Muscle layer of colon (tissue), 2 donors: ENCODE measurements around the gene IL18.
"Not testable (repeated sequence)": the region's sequence is repeated elsewhere in the genome, so short reads cannot be mapped to it uniquely, and the experiment has no call there.

ENCODE experiments used
- H3K27ac ChIP-seq: one replicate; pipeline ENCODE4 v1.7.0; 2013; ENCODE audit warnings: low read depth, mild to moderate bottlenecking, low read length, moderate library complexity
- H3K27me3 ChIP-seq, 2 donors: one replicate each; pipeline ENCODE4 v1.7.0; 2013; ENCODE audit warnings: low read length in 2 of 2, mild to moderate bottlenecking in 2 of 2; ENCODE audit not compliant: insufficient read depth in 2 of 2, control insufficient read depth in 1 of 2
- H3K36me3 ChIP-seq: one replicate; pipeline ENCODE4 v1.7.0; 2013; ENCODE audit warnings: mild to moderate bottlenecking, low read length; ENCODE audit not compliant: insufficient read depth
- H3K4me1 ChIP-seq: one replicate; pipeline ENCODE4 v1.7.0; 2013; ENCODE audit warnings: mild to moderate bottlenecking, low read length; ENCODE audit not compliant: insufficient read depth
- H3K4me3 ChIP-seq, 2 donors: one replicate each; pipeline ENCODE4 v1.7.0; 2013; ENCODE audit warnings: low read length in 2 of 2, low read depth in 1 of 2, mild to moderate bottlenecking in 1 of 2, moderate library complexity in 1 of 2
- H3K9ac ChIP-seq: one replicate; pipeline ENCODE4 v1.7.0; 2013; ENCODE audit warnings: low read length
- H3K9me3 ChIP-seq: one replicate; pipeline ENCODE4 v1.7.0; 2013; ENCODE audit warnings: mild to moderate bottlenecking, low read length
- donor health status: abdominal sarcoma.
- donor health status: Adenocarcinoma of cecum.

Gene IL18

GRCh38 chr11:112167145-112167544 lies 3.3 kb upstream of the IL18 start, which contains the start of gene TEX12:
Gene TEX12, plus strand, starts transcription at chr11:112167372. Its CDS starts 1,897 bp downstream, at chr11:112169269.
- no peak within 1 kb of the TSS for H3K27ac ChIP-seq
- no peaks in the 10 kb centered on the region for H3K9me3 ChIP-seq
- no peak within 1 kb of the TSS for H3K4me3 ChIP-seq
- no peaks in the 10 kb centered on the region for H3K4me1 ChIP-seq
- H3K9ac ChIP-seq = no peak within 1 kb of the TSS
- H3K36me3 ChIP-seq = no peaks in the 10 kb centered on the region
- no peaks in the 10 kb centered on the region for H3K27me3 ChIP-seq

- Histone ChIP-seq H3K27ac (no peak overlapping the region), H3K9me3 (no peaks in the 10 kb centered on the region), H3K36me3 (no peaks in the 10 kb centered on the region), H3K4me3 (no peak overlapping the region), H3K9ac (no peak overlapping the region), H3K27me3 (no peaks in the 10 kb centered on the region), H3K4me1 (no peaks in the 10 kb centered on the region)
Measured at GRCh38 chr11:112166562-112166961, 2.7 kb upstream of the IL18 start.

- H3K27me3 ChIP-seq = no peaks in the 10 kb centered on the region
Measured at GRCh38 chr11:112165049-112165448, 1.2 kb upstream of the IL18 start.

GRCh38 chr11:112162761-112163546 lies 940 bp downstream of the IL18 start:
- H3K27me3 ChIP-seq = no peaks in the 10 kb centered on the region
- no peak overlapping the region for H3K9ac ChIP-seq
- H3K27ac ChIP-seq = no peak overlapping the region
- no peak overlapping the region for H3K4me3 ChIP-seq
- H3K36me3 ChIP-seq = no peaks in the 10 kb centered on the region
- peaks cover 5% of the 10 kb centered on the region for H3K4me1 ChIP-seq
- no peaks in the 10 kb centered on the region for H3K9me3 ChIP-seq

More at GRCh38 chr11:112165049-112165448, 1.2 kb upstream of the IL18 start:
- H3K9me3 ChIP-seq = no peaks in the 10 kb centered on the region
- no peak overlapping the region for H3K27ac ChIP-seq
- no peak overlapping the region for H3K9ac ChIP-seq
- peaks cover 5% of the 10 kb centered on the region for H3K4me1 ChIP-seq
- no peak overlapping the region for H3K4me3 ChIP-seq
- no peaks in the 10 kb centered on the region for H3K36me3 ChIP-seq

- H3K36me3 ChIP-seq, H3K4me3 ChIP-seq: not testable (repeated sequence)
Measured at GRCh38 chr11:112162200-112162599, 1.7 kb downstream of the IL18 start.

GRCh38 chr11:112161012-112161411 lies 2.9 kb downstream of the IL18 start:
- peaks cover 5% of the 10 kb centered on the region for H3K4me1 ChIP-seq
- H3K27ac ChIP-seq = no peak overlapping the region
- no peak overlapping the region for H3K9ac ChIP-seq
- no peaks in the 10 kb centered on the region for H3K27me3 ChIP-seq
- no peak overlapping the region for H3K4me3 ChIP-seq
- H3K9me3 ChIP-seq = no peaks in the 10 kb centered on the region
- no peaks in the 10 kb centered on the region for H3K36me3 ChIP-seq

More at GRCh38 chr11:112162200-112162599, 1.7 kb downstream of the IL18 start:
- not testable (repeated sequence) for H3K9me3 ChIP-seq, H3K27me3 ChIP-seq, H3K4me1 ChIP-seq, H3K9ac ChIP-seq, H3K27ac ChIP-seq

GRCh38 chr11:112160091-112160848 lies 3.6 kb downstream of the IL18 start:
- Histone ChIP-seq H3K9ac (no peak overlapping the region), H3K27me3 (no peaks in the 10 kb centered on the region), H3K4me3 (no peak overlapping the region), H3K4me1 (peaks cover 5% of the 10 kb centered on the region), H3K9me3 (no peaks in the 10 kb centered on the region), H3K27ac (no peak overlapping the region), H3K36me3 (no peaks in the 10 kb centered on the region)

GRCh38 chr11:112159098-112160065 lies 4.5 kb downstream of the IL18 start:
- Histone ChIP-seq H3K4me1 (peaks cover 5% of the 10 kb centered on the region), H3K4me3 (no peak overlapping the region), H3K27ac (no peak overlapping the region), H3K27me3 (no peaks in the 10 kb centered on the region), H3K9ac (no peak overlapping the region), H3K9me3 (no peaks in the 10 kb centered on the region), H3K36me3 (no peaks in the 10 kb centered on the region)

- Histone ChIP-seq H3K27ac (no peak overlapping the region), H3K27me3 (no peaks in the 10 kb centered on the region), H3K4me1 (peaks cover 5% of the 10 kb centered on the region)
Measured at GRCh38 chr11:112156956-112157766, 6.7 kb downstream of the IL18 start.

GRCh38 chr11:112156153-112156955 lies 7.5 kb downstream of the IL18 start:
- Histone ChIP-seq H3K36me3 (no peaks in the 10 kb centered on the region), H3K27me3 (no peaks in the 10 kb centered on the region), H3K4me1 (peaks cover 5% of the 10 kb centered on the region), H3K9me3 (no peaks in the 10 kb centered on the region), H3K27ac (no peak overlapping the region), H3K4me3 (no peak overlapping the region), H3K9ac (no peak overlapping the region)

More at GRCh38 chr11:112156956-112157766, 6.7 kb downstream of the IL18 start:
- no peak overlapping the region for H3K4me3 ChIP-seq
- H3K9me3 ChIP-seq = no peaks in the 10 kb centered on the region
- no peak overlapping the region for H3K9ac ChIP-seq
- no peaks in the 10 kb centered on the region for H3K36me3 ChIP-seq
